NCI-H1694 (cell line): Measurements from ENCODE around the gene HIVEP1.

Experiments used
- DNase-seq: peaks from one replicate; lab custom pipeline; 2025; lab: John Stamatoyannopoulos, UW

The HIVEP1 gene

GRCh38 chr6:12190252-12190651 lies 178.1 kb downstream of the HIVEP1 start:
- no peak for DNase-seq

- DNase-seq = no peak
These were observed 184.3 kb downstream of the HIVEP1 start for GRCh38 chr6:12196326-12196936.

GRCh38 chr6:12198851-12199250 lies 186.7 kb downstream of the HIVEP1 start:
- DNase-seq = no peak

- DNase-seq = no peak
These were observed 188.0 kb downstream of the HIVEP1 start for GRCh38 chr6:12200015-12200564.

- DNase-seq = no peak
These were observed 188.6 kb downstream of the HIVEP1 start for GRCh38 chr6:12200761-12201160.

GRCh38 chr6:12203001-12203400 lies 190.9 kb downstream of the HIVEP1 start:
- DNase-seq = no peak

- DNase-seq = no peak
These were observed 196.1 kb downstream of the HIVEP1 start for GRCh38 chr6:12208190-12208589.

- no peak for DNase-seq
These were observed 196.6 kb downstream of the HIVEP1 start for GRCh38 chr6:12208673-12209072.
